ENCODE data around the gene PCNT.

Gene PCNT

GRCh38 chr21:46320331-46320801 lies 3.6 kb upstream of the PCNT start:
- Histone ChIP-seq H3K27me3 (ENCODE audit: control insufficient read depth, low read length) (no peaks in the 10 kb centered on the region), H3K9me2 (replicated peaks; ENCODE audit: control insufficient read depth, low read length) (no peaks in the 10 kb centered on the region), H3K4me1 (ENCODE audit: control insufficient read depth, low read length) (peaks cover 25% of the 10 kb centered on the region), H4K20me1 (ENCODE audit: control insufficient read depth, insufficient read depth, low read depth, low read length) (peaks cover 19% of the 10 kb centered on the region), H3K79me2 (ENCODE audit: control insufficient read depth, low read length) (peaks cover 71% of the 10 kb centered on the region), H3K4me3 (ENCODE audit: low read length) (peak overlapping the region; percentile 76), H3K27ac (ENCODE audit: low read depth, low read length) (no peak overlapping the region), H3F3A (ENCODE audit: control insufficient read depth, insufficient read depth) (peaks cover 4% of the 10 kb centered on the region; the same call in 1 of the 2 replicates), H3K9me3 (ENCODE audit: control insufficient read depth, insufficient read depth, low read length) (no peaks in the 10 kb centered on the region), H3K4me2 (ENCODE audit: low read length) (peak overlapping the region; percentile 98), H3K36me3 (ENCODE audit: control insufficient read depth, low read length) (peaks cover 80% of the 10 kb centered on the region)
- no peak for TF ChIP-seq CTCF (IDR thresholded peaks at IDR 0.05; ENCODE audit: low read depth, low read length, poor library complexity, severe bottlenecking)
- no peak for TF ChIP-seq EZH2phosphoT487 (IDR thresholded peaks at IDR 0.05; ENCODE audit: borderline replicate concordance, low read length)

DNA sequence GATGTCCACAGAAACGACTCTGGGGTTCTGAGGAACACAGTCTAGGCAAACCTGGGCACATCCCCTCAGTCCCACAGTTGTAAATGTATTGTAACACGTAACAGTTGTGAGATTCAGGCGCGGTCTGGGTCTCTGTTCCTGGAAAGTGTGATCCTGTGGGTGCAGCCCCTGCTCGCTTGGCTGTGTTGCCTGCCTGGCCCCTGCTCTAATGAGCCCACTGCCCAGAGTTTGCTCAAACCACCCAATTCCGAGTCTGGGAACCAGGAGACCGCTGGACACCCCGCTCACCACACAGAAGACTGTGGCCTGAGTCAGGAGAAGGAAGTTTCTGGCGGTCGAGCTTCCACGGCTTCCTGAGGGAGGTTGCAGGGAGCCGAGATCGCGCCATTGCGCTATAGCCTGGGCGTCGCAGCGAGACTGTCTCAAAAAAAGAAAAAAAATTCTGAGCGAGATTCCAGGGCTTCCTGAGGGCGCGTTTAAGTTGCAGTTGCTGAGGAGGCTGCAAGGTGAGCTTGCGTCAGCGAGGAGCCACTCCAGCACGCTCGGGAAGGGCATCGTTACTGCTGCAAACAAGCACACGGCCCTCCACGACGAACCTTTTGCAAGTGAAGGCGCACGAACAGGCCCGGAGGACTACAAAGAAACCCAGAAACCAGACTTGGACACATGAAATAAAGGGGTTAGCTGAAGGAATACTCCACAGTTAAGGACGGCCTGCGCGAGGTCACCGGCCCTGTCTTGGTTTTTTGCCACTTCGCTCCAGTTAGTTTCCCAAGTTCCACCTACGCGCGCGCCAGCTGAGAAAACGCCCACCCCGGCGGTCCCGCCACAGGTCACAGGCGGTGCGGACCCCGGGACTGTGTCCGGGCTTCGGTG lies 1.4 kb upstream of the PCNT start:
- peak overlapping the region; percentile 80 for H3K27ac ChIP-seq (ENCODE audit: low read depth, low read length)
- no peak for TF ChIP-seq CTCF (IDR thresholded peaks at IDR 0.05; ENCODE audit: low read depth, low read length, poor library complexity, severe bottlenecking)
- TF ChIP-seq EZH2phosphoT487 (IDR thresholded peaks at IDR 0.05; ENCODE audit: borderline replicate concordance, low read length): no peak
- H3F3A ChIP-seq (ENCODE audit: control insufficient read depth, insufficient read depth): peaks cover 4% of the 10 kb centered on the region; the same call in 1 of the 2 replicates
- peak overlapping the region; percentile 98 for H3K4me2 ChIP-seq (ENCODE audit: low read length)
- no peaks in the 10 kb centered on the region for H3K27me3 ChIP-seq (ENCODE audit: control insufficient read depth, low read length)
- peaks cover 19% of the 10 kb centered on the region for H4K20me1 ChIP-seq (ENCODE audit: control insufficient read depth, insufficient read depth, low read depth, low read length)
- H3K9me2 ChIP-seq (replicated peaks; ENCODE audit: control insufficient read depth, low read length): no peaks in the 10 kb centered on the region
- peaks cover 36% of the 10 kb centered on the region for H3K4me1 ChIP-seq (ENCODE audit: control insufficient read depth, low read length)
- peak overlapping the region; percentile 76 for H3K4me3 ChIP-seq (ENCODE audit: low read length)
- peaks cover 69% of the 10 kb centered on the region for H3K36me3 ChIP-seq (ENCODE audit: control insufficient read depth, low read length)
- no peaks in the 10 kb centered on the region for H3K9me3 ChIP-seq (ENCODE audit: control insufficient read depth, insufficient read depth, low read length)
- peaks cover 86% of the 10 kb centered on the region for H3K79me2 ChIP-seq (ENCODE audit: control insufficient read depth, low read length)

GRCh38 chr21:46323227-46323709 lies 688 bp upstream of the PCNT start:
- Histone ChIP-seq H3K27ac (ENCODE audit: low read depth, low read length) (peak overlapping the region; percentile 80), H3F3A (ENCODE audit: control insufficient read depth, insufficient read depth) (peaks cover 4% of the 10 kb centered on the region; the same call in 1 of the 2 replicates), H3K4me2 (ENCODE audit: low read length) (peak overlapping the region; percentile 98), H3K4me3 (ENCODE audit: low read length) (peak overlapping the region; percentile 76), H3K9me2 (replicated peaks; ENCODE audit: control insufficient read depth, low read length) (no peaks in the 10 kb centered on the region), H4K20me1 (ENCODE audit: control insufficient read depth, insufficient read depth, low read depth, low read length) (peaks cover 19% of the 10 kb centered on the region), H3K79me2 (ENCODE audit: control insufficient read depth, low read length) (peaks cover 89% of the 10 kb centered on the region), H3K27me3 (ENCODE audit: control insufficient read depth, low read length) (no peaks in the 10 kb centered on the region), H3K9me3 (ENCODE audit: control insufficient read depth, insufficient read depth, low read length) (no peaks in the 10 kb centered on the region), H3K4me1 (ENCODE audit: control insufficient read depth, low read length) (peaks cover 36% of the 10 kb centered on the region), H3K36me3 (ENCODE audit: control insufficient read depth, low read length) (peaks cover 69% of the 10 kb centered on the region)
- TF ChIP-seq EZH2phosphoT487 (IDR thresholded peaks at IDR 0.05; ENCODE audit: borderline replicate concordance, low read length): no peak
- TF ChIP-seq CTCF (IDR thresholded peaks at IDR 0.05; ENCODE audit: low read depth, low read length, poor library complexity, severe bottlenecking): no peak

Measured in DOHH2 (cell line).